Measurements from ENCODE around the gene TRAPPC12. TPM values are rescaled to one million over a fixed set of nuclear protein-coding genes. Genes with fewer than 3 reads are reported as not detected.

Gene TRAPPC12
- total RNA-seq, 1 donor from 2014 or later: 71.0 TPM

DNA sequence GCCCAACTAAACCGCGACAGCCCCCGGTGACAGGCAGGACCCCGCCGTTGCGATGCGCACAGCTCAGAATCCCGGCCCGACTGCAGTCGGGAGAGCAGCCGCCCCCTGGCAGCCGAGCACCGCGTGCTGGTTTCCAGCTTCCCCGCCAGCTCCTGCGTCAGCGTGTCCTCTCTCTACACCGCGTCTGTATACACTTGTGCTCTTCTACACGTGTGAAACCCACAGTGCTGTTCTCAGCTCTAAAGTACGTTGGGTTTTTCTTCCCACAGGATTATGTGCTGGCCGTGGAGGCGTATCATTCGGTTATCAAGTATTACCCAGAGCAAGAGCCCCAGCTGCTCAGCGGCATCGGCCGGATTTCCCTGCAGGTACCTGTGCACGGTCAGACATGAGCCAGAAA, 85.8 kb downstream of the TRAPPC12 start:
- TF ChIP-seq, protein P1, sequence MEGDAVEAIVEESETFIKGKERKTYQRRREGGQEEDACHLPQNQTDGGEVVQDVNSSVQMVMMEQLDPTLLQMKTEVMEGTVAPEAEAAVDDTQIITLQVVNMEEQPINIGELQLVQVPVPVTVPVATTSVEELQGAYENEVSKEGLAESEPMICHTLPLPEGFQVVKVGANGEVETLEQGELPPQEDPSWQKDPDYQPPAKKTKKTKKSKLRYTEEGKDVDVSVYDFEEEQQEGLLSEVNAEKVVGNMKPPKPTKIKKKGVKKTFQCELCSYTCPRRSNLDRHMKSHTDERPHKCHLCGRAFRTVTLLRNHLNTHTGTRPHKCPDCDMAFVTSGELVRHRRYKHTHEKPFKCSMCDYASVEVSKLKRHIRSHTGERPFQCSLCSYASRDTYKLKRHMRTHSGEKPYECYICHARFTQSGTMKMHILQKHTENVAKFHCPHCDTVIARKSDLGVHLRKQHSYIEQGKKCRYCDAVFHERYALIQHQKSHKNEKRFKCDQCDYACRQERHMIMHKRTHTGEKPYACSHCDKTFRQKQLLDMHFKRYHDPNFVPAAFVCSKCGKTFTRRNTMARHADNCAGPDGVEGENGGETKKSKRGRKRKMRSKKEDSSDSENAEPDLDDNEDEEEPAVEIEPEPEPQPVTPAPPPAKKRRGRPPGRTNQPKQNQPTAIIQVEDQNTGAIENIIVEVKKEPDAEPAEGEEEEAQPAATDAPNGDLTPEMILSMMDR (IDR thresholded peaks at IDR 0.05): no peak
- peaks cover 36% of the 10 kb centered on the region for H3K4me1 Mint-ChIP-seq (ENCODE audit: low read depth)
- H3K27me3 Mint-ChIP-seq (ENCODE audit: low read depth): no peaks in the 10 kb centered on the region
- H3K9me3 Mint-ChIP-seq (ENCODE audit: low read depth): no peaks in the 10 kb centered on the region
- H3K4me3 Mint-ChIP-seq (ENCODE audit: unreplicated experiment): no peak overlapping the region
- peaks cover 13% of the 10 kb centered on the region for H3K36me3 Mint-ChIP-seq (ENCODE audit: low read depth)
- H3K27ac Mint-ChIP-seq (ENCODE audit: unreplicated experiment): peak overlapping the region; percentile 94
- peak; percentile 90 for DNase-seq (ENCODE audit: low spot score)

DNA sequence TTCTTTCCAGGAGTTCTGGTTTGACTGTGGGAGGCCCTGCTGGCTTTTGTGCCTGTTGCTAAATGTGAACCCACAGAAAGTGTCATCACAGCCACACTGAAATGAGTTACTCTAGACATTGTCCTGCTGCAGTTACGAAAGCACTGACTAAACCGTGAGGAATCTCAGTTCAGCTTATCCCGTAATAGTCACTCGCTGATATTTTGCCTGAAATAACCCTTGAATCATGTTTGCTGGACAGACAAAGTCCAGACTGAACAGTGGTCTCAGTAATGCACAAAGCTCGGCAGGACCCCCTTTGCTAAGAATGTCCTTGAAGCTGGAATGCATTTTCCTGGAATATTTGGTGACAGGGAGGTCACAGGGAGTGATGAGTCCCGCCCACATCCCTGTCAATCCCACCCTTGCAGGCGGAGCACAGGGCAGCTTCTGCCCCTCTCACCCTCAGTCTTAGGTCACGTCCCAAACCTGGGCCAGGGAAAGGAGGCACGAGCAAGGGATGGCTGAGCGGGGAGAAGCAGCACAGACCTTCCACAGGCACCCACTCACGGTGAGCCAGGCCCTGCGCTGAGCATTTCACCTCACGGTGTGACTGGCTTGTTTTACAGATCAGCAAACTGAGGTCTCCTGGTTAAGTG, 86.5 kb downstream of the TRAPPC12 start:
- H3K36me3 Mint-ChIP-seq (ENCODE audit: low read depth): peaks cover 13% of the 10 kb centered on the region
- peak overlapping the region; percentile 22 for H3K4me3 Mint-ChIP-seq (ENCODE audit: unreplicated experiment)
- H3K27me3 Mint-ChIP-seq (ENCODE audit: low read depth): no peaks in the 10 kb centered on the region
- DNase-seq (ENCODE audit: low spot score): peak; percentile 70
- H3K27ac Mint-ChIP-seq (ENCODE audit: unreplicated experiment): peak overlapping the region; percentile 94
- peaks cover 42% of the 10 kb centered on the region for H3K4me1 Mint-ChIP-seq (ENCODE audit: low read depth)
- TF ChIP-seq, protein P1 (IDR thresholded peaks at IDR 0.05): no peak
- H3K9me3 Mint-ChIP-seq (ENCODE audit: low read depth): no peaks in the 10 kb centered on the region

DNA sequence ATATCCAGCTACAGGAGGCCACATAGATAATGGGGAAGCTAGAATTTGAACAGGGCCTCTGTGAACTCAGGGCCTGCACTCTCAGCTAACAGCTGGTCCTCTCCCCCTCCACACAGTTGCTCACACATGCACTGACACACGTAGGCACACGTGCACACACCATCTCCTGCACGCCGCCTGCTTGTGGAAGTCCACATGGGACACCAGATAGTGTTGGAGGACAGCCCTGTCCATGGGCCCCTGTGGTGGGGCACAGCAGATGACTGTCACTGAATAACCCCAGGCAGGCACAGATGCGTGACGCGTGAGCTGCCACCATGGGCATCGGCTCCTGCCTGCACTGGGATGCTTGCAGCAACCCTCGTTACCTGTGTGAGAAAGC, 87.0 kb downstream of the TRAPPC12 start:
- Mint-ChIP-seq H3K27ac (ENCODE audit: unreplicated experiment) (peak overlapping the region; percentile 94), H3K36me3 (ENCODE audit: low read depth) (peaks cover 13% of the 10 kb centered on the region), H3K4me1 (ENCODE audit: low read depth) (peaks cover 47% of the 10 kb centered on the region), H3K27me3 (ENCODE audit: low read depth) (no peaks in the 10 kb centered on the region), H3K9me3 (ENCODE audit: low read depth) (no peaks in the 10 kb centered on the region), H3K4me3 (ENCODE audit: unreplicated experiment) (no peak overlapping the region)
- TF ChIP-seq, protein P1 (IDR thresholded peaks at IDR 0.05): no peak
- peak; percentile 79 for DNase-seq (ENCODE audit: low spot score)

DNA sequence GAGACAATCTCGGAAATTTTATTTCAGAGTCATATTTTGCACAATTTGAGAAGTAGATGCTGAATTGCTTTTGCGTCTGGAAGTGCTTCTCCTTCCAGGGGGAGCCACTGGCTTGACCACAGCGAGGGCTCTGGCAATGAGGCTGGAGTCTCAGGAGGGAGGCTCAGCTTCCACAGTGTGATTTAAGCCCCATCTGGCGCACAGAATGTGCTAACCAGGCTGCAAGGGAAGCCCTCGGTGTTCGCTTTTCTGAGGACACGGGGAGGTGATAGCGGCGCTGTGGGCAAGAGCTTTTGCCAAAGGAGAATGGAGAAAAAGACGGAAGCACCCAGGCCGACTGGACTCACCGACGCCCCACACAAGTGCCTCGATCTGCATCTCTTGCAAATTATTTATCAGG, 87.5 kb downstream of the TRAPPC12 start:
- no peak overlapping the region for H3K4me3 Mint-ChIP-seq (ENCODE audit: unreplicated experiment)
- no peak for DNase-seq (ENCODE audit: low spot score)
- peaks cover 15% of the 10 kb centered on the region for H3K36me3 Mint-ChIP-seq (ENCODE audit: low read depth)
- H3K9me3 Mint-ChIP-seq (ENCODE audit: low read depth): no peaks in the 10 kb centered on the region
- no peaks in the 10 kb centered on the region for H3K27me3 Mint-ChIP-seq (ENCODE audit: low read depth)
- H3K4me1 Mint-ChIP-seq (ENCODE audit: low read depth): peaks cover 45% of the 10 kb centered on the region
- TF ChIP-seq, protein P1 (IDR thresholded peaks at IDR 0.05): no peak
- H3K27ac Mint-ChIP-seq (ENCODE audit: unreplicated experiment): no peak overlapping the region

DNA sequence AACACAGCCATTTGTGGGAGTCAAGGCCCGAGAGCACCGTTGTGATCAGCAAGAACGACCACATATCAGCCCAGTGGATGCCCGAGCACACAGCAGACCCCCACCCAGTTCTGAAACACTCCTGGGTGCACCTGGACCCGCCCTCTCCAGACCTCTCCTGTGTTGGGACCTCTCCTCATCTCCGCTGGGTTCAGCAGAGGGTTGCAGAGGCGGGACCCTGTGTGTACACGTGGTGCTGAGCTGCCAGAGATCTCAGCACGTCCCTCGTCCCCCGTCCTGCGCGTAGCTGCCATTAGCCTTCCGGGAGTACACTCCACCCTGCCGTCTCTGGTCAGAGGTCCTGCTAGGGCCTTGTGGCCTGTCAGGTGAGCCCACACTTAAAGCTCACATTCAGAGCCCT, 88.2 kb downstream of the TRAPPC12 start:
- Mint-ChIP-seq H3K36me3 (ENCODE audit: low read depth) (peaks cover 20% of the 10 kb centered on the region), H3K27me3 (ENCODE audit: low read depth) (no peaks in the 10 kb centered on the region), H3K4me3 (ENCODE audit: unreplicated experiment) (no peak overlapping the region), H3K9me3 (ENCODE audit: low read depth) (no peaks in the 10 kb centered on the region), H3K4me1 (ENCODE audit: low read depth) (peaks cover 42% of the 10 kb centered on the region), H3K27ac (ENCODE audit: unreplicated experiment) (no peak overlapping the region)
- peak; percentile 83 for DNase-seq (ENCODE audit: low spot score)
- TF ChIP-seq, protein P1 (IDR thresholded peaks at IDR 0.05): no peak
